HepG2 (cell line): ENCODE measurements around the gene LYZL2. TPM values are rescaled to one million over a fixed set of nuclear protein-coding genes. Genes with fewer than 3 reads are reported as not detected.

Experiments used
- DPF2 ChIP-seq: sonication (generic); formaldehyde crosslinking; IDR thresholded peaks from 2 replicates; pipeline ENCODE4 v1.4.0; 2020; ENCODE audit warnings: mild to moderate bottlenecking, low read depth, missing genetic modification reagents, borderline replicate concordance
- FOXA1 ChIP-seq, 2 experiments: fragments of 450-650 bp in 1 of 2; sonication (generic) in 1 of 2; formaldehyde crosslinking in 1 of 2; IDR thresholded peaks; 2 replicates each; pipeline versions ENCODE4 v1.4.0 to v1.6.1; 2016 to 2020; ENCODE audit warnings: missing genetic modification reagents in 1 of 2
- HNF1B ChIP-seq: sonication (generic); formaldehyde crosslinking; IDR thresholded peaks from 2 replicates; pipeline ENCODE4 v1.5.1; 2020; ENCODE audit warnings: mild to moderate bottlenecking, moderate library complexity, missing genetic modification reagents
- HOXA7 ChIP-seq: sonication (generic); formaldehyde crosslinking; IDR thresholded peaks from 2 replicates; pipeline ENCODE4 v1.8.1; 2022; ENCODE audit warnings: mild to moderate bottlenecking, missing genetic modification reagents, moderate library complexity
- KLF6 ChIP-seq: IDR thresholded peaks from 2 replicates; pipeline ENCODE4 v1.8.0; 2016; ENCODE audit warnings: missing biosample characterization, missing genetic modification reagents
- NFAT5 ChIP-seq: sonication (generic); formaldehyde crosslinking; IDR thresholded peaks from 2 replicates; pipeline ENCODE4 v1.4.0; 2020; ENCODE audit warnings: missing genetic modification reagents
- SMAD3 ChIP-seq: sonication (generic); formaldehyde crosslinking; IDR thresholded peaks from 2 replicates; pipeline ENCODE4 v1.4.0; 2020; ENCODE audit warnings: missing genetic modification reagents
- SRF ChIP-seq: IDR thresholded peaks from 2 replicates; pipeline ENCODE4 v1.6.1; 2011; ENCODE audit warnings: mild to moderate bottlenecking, low read depth, low read length, moderate library complexity
- ZBTB10 ChIP-seq: sonication (generic); formaldehyde crosslinking; IDR thresholded peaks from 2 replicates; pipeline ENCODE4 v1.4.0; 2020; ENCODE audit warnings: missing genetic modification reagents, borderline replicate concordance
- ZBTB14 ChIP-seq: sonication (generic); formaldehyde crosslinking; IDR thresholded peaks from 2 replicates; pipeline ENCODE4 v1.4.0; 2020; ENCODE audit warnings: missing genetic modification reagents
- ZBTB2 ChIP-seq: sonication (generic); formaldehyde crosslinking; IDR thresholded peaks from 2 replicates; pipeline ENCODE4 v1.8.0; 2022; ENCODE audit warnings: low read depth, missing genetic modification reagents
- ZFX ChIP-seq: sonication (generic); formaldehyde crosslinking; IDR thresholded peaks from 2 replicates; pipeline ENCODE4 v1.4.0; 2020; ENCODE audit warnings: mild to moderate bottlenecking, low read depth, missing genetic modification reagents, moderate library complexity
- ZNF350 ChIP-seq: sonication (generic); formaldehyde crosslinking; IDR thresholded peaks from 2 replicates; pipeline ENCODE4 v1.4.0; 2020; ENCODE audit warnings: mild to moderate bottlenecking, low read depth, missing genetic modification reagents, borderline replicate concordance
- ZNF510 ChIP-seq: sonication (generic); formaldehyde crosslinking; IDR thresholded peaks from 2 replicates; pipeline ENCODE4 v1.4.0; 2020; ENCODE audit warnings: low read depth, mild to moderate bottlenecking, missing genetic modification reagents
- ZNF570 ChIP-seq: sonication (generic); formaldehyde crosslinking; IDR thresholded peaks from 2 replicates; pipeline ENCODE4 v1.4.0; 2020; ENCODE audit warnings: mild to moderate bottlenecking, missing genetic modification reagents, borderline replicate concordance
- ZNF766 ChIP-seq: sonication (generic); formaldehyde crosslinking; IDR thresholded peaks from 2 replicates; pipeline ENCODE4 v1.5.0; 2020; ENCODE audit warnings: missing genetic modification reagents, borderline replicate concordance
- polyA plus RNA-seq, 8 experiments: library from polyadenylated mRNA; depleted of rRNA in 3 of 8; stranded (reverse) in 7 of 8; unstranded in 1 of 8; fragments of >200 nt; fragmentation: Illumina TruSeq in 4 of 8; extraction: Trizol in 4 of 8; gene quantifications; 2 replicates each; pipeline versions ENCODE4 v1.2.1 to v1.2.3, GENCODE V29; 2011 to 2016; ENCODE audit warnings: low read depth in 4 of 8, missing spikeins in 1 of 8, mixed read lengths in 1 of 8; ENCODE audit not compliant: insufficient read depth in 1 of 8
- total RNA-seq, 5 experiments: library from RNA; depleted of rRNA; stranded (reverse); fragments of >200 nt; fragmentation: Illumina TruSeq; extraction: Trizol; gene quantifications; 2 replicates each; pipeline ENCODE4 v1.2.3, GENCODE V29; 2016; ENCODE audit warnings: low read depth in 1 of 5

LYZL2 gene
- total and polyA plus RNA-seq, 2 of the 13 experiments (the other 11 are each of a cell fraction or from before 2014, with no cell fraction given), result 0.20 to 0.63 TPM

GRCh38 chr10:30583778-30584415 is 45.7 kb downstream of the LYZL2 start (continued):
- TF ChIP-seq KLF6 (CRISPR knock-in tag) (no peak), ZNF510 (no peak), ZNF350 (CRISPR knock-in tag) (no peak), SMAD3 (CRISPR knock-in tag) (no peak), FOXA1 (IDR thresholded peaks at IDR 0.05) (no peak), FOXA1 (CRISPR knock-in tag; IDR thresholded peaks at IDR 0.05) (peak; percentile 33; the same call in 1 of the 2 replicates), SRF (no peak), HNF1B (CRISPR knock-in tag) (0 out of 2 replicates have a peak, but pooled peaks have one; percentile 31), ZNF766 (CRISPR knock-in tag) (no peak), ZBTB10 (CRISPR knock-in tag) (no peak), ZNF570 (CRISPR knock-in tag) (no peak), ZBTB2 (CRISPR knock-in tag) (no peak), ZBTB14 (CRISPR knock-in tag) (no peak), NFAT5 (CRISPR knock-in tag) (no peak), HOXA7 (CRISPR knock-in tag) (no peak), ZFX (CRISPR knock-in tag) (peak; percentile 43; the same call in 1 of the 2 replicates), DPF2 (CRISPR knock-in tag) (0 out of 2 replicates have a peak, but pooled peaks have one; percentile 22)
